Vagina (tissue), 2 donors: ENCODE measurements around the gene STPG2.

Source experiments
- POLR2A ChIP-seq, 2 donors: fragments of 450-650 bp; IDR thresholded peaks; one replicate each; pipeline ENCODE4 v1.6.1; 2017; ENCODE audit warnings: antibody characterized with exemption in 2 of 2, mild to moderate bottlenecking in 2 of 2, moderate library complexity in 2 of 2
- POLR2AphosphoS5 ChIP-seq, 2 donors: sonication (generic); formaldehyde crosslinking; IDR thresholded peaks; one replicate each; pipeline ENCODE4 v1.9.0; 2017; ENCODE audit warnings: antibody characterized with exemption in 2 of 2, mild to moderate bottlenecking in 2 of 2, low read depth in 1 of 2; ENCODE audit not compliant: insufficient read depth in 1 of 2
- TF ChIP-seq, protein P1 (sequence below), 3 experiments: fragments of 450-650 bp in 2 of 3; fragments of 200-600 bp in 1 of 3; sonication (generic) in 1 of 3; IDR thresholded peaks; one replicate each; pipeline ENCODE4 v1.5.1; 2017 to 2019; ENCODE audit warnings: antibody characterized with exemption in 3 of 3, mild to moderate bottlenecking in 2 of 3, moderate library complexity in 2 of 3

GRCh38 chr4:97911236-97911906 lies 231.9 kb downstream of the STPG2 start:
- TF ChIP-seq POLR2A (IDR thresholded peaks at IDR 0.05) (no peak), POLR2AphosphoS5 (IDR thresholded peaks at IDR 0.05; ENCODE audit: insufficient read depth in 1 of 2, low read depth in 1 of 2) (no peak)
- TF ChIP-seq, protein P1, sequence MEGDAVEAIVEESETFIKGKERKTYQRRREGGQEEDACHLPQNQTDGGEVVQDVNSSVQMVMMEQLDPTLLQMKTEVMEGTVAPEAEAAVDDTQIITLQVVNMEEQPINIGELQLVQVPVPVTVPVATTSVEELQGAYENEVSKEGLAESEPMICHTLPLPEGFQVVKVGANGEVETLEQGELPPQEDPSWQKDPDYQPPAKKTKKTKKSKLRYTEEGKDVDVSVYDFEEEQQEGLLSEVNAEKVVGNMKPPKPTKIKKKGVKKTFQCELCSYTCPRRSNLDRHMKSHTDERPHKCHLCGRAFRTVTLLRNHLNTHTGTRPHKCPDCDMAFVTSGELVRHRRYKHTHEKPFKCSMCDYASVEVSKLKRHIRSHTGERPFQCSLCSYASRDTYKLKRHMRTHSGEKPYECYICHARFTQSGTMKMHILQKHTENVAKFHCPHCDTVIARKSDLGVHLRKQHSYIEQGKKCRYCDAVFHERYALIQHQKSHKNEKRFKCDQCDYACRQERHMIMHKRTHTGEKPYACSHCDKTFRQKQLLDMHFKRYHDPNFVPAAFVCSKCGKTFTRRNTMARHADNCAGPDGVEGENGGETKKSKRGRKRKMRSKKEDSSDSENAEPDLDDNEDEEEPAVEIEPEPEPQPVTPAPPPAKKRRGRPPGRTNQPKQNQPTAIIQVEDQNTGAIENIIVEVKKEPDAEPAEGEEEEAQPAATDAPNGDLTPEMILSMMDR (IDR thresholded peaks at IDR 0.05) = no peak
